Activated CD4-positive, alpha-beta T cell treated with anti-CD3 and anti-CD28 coated beads, Interleukin-2, amount 10 ng/mL, durations not matched to agents 24 days and 14 days (primary cell): ENCODE measurements around the gene DCAF6. TPM values are rescaled to one million over a fixed set of nuclear protein-coding genes. Genes with fewer than 3 reads are reported as not detected.

Source experiments
- DNase-seq: peaks from one replicate; pipeline ENCODE4 v3.0.0; 2022
- H3K27ac Mint-ChIP-seq: one replicate; pipeline ENCODE4 v1.8.0; 2022; ENCODE audit warnings: mild to moderate bottlenecking, mixed read lengths
- H3K27me3 Mint-ChIP-seq: one replicate; pipeline ENCODE4 v1.8.0; 2022; ENCODE audit warnings: mixed read lengths
- H3K36me3 Mint-ChIP-seq: one replicate; pipeline ENCODE4 v1.8.0; 2022; ENCODE audit warnings: low read depth, mild to moderate bottlenecking, mixed read lengths
- H3K4me1 Mint-ChIP-seq: one replicate; pipeline ENCODE4 v1.8.0; 2021; ENCODE audit warnings: mixed read lengths
- H3K4me3 Mint-ChIP-seq: one replicate; pipeline ENCODE4 v1.8.0; 2022; ENCODE audit warnings: mild to moderate bottlenecking, moderate library complexity, mixed read lengths
- H3K9me3 Mint-ChIP-seq: one replicate; pipeline ENCODE4 v1.8.0; 2021; ENCODE audit warnings: mixed read lengths
- intact Hi-C: fragments of 100-400 bp; cut with micrococcal nuclease; formaldehyde crosslinking; loops from one replicate; pipeline ENCODE4 v1.15.1; 2023
- total RNA-seq: library from RNA; stranded (reverse); gene quantifications from 2 replicates; pipeline ENCODE4 v1.2.3, GENCODE V29; 2022

Gene DCAF6
- total RNA-seq, 1 donor from 2014 or later, result 24.1 TPM

GRCh38 chr1:167995038-167995437 is 58.6 kb downstream of the DCAF6 start:
- Mint-ChIP-seq H3K36me3 (peaks cover 21% of the 10 kb centered on the region), H3K4me1 (no peaks in the 10 kb centered on the region), H3K27ac (no peak overlapping the region), H3K9me3 (no peaks in the 10 kb centered on the region), H3K4me3 (no peak overlapping the region), H3K27me3 (no peaks in the 10 kb centered on the region)
- no peak for DNase-seq
- intact Hi-C loops, result no loop called here

GRCh38 chr1:167996266-167996665 is 59.8 kb downstream of the DCAF6 start:
- no peaks in the 10 kb centered on the region for H3K9me3 Mint-ChIP-seq
- peaks cover 24% of the 10 kb centered on the region for H3K36me3 Mint-ChIP-seq
- DNase-seq, result no peak
- H3K4me1 Mint-ChIP-seq, result peaks cover 2% of the 10 kb centered on the region
- intact Hi-C loops, result no loop called here
- H3K27me3 Mint-ChIP-seq, result no peaks in the 10 kb centered on the region
- H3K4me3 Mint-ChIP-seq, result no peak overlapping the region
- H3K27ac Mint-ChIP-seq, result no peak overlapping the region

- DNase-seq, result no peak
- H3K27me3 Mint-ChIP-seq, result no peaks in the 10 kb centered on the region
- intact Hi-C loops, result no loop called here
- H3K27ac Mint-ChIP-seq, result no peak overlapping the region
- no peak overlapping the region for H3K4me3 Mint-ChIP-seq
- H3K9me3 Mint-ChIP-seq, result no peaks in the 10 kb centered on the region
- H3K4me1 Mint-ChIP-seq, result peaks cover 2% of the 10 kb centered on the region
- peaks cover 24% of the 10 kb centered on the region for H3K36me3 Mint-ChIP-seq
Measured at GRCh38 chr1:167997037-167997575, 60.6 kb downstream of the DCAF6 start.

GRCh38 chr1:167999877-168000276 is 63.4 kb downstream of the DCAF6 start:
- H3K27me3 Mint-ChIP-seq, result no peaks in the 10 kb centered on the region
- H3K4me3 Mint-ChIP-seq, result no peak overlapping the region
- peaks cover 2% of the 10 kb centered on the region for H3K4me1 Mint-ChIP-seq
- no peak for DNase-seq
- H3K36me3 Mint-ChIP-seq, result peaks cover 28% of the 10 kb centered on the region
- H3K9me3 Mint-ChIP-seq, result no peaks in the 10 kb centered on the region
- no peak overlapping the region for H3K27ac Mint-ChIP-seq
- intact Hi-C loops, result no loop called here

GRCh38 chr1:168000656-168001055 is 64.2 kb downstream of the DCAF6 start:
- DNase-seq, result no peak
- Mint-ChIP-seq H3K36me3 (peaks cover 25% of the 10 kb centered on the region), H3K27ac (no peak overlapping the region), H3K27me3 (no peaks in the 10 kb centered on the region), H3K4me1 (peaks cover 2% of the 10 kb centered on the region), H3K9me3 (no peaks in the 10 kb centered on the region), H3K4me3 (no peak overlapping the region)
- intact Hi-C loops, result no loop called here

GRCh38 chr1:168001213-168001612 is 64.7 kb downstream of the DCAF6 start:
- DNase-seq, result no peak
- no peaks in the 10 kb centered on the region for H3K27me3 Mint-ChIP-seq
- no peak overlapping the region for H3K27ac Mint-ChIP-seq
- peaks cover 25% of the 10 kb centered on the region for H3K36me3 Mint-ChIP-seq
- no peak overlapping the region for H3K4me3 Mint-ChIP-seq
- intact Hi-C loops, result no loop called here
- H3K9me3 Mint-ChIP-seq, result no peaks in the 10 kb centered on the region
- peaks cover 2% of the 10 kb centered on the region for H3K4me1 Mint-ChIP-seq

GRCh38 chr1:168004531-168004930 is 68.0 kb downstream of the DCAF6 start:
- intact Hi-C loops, result no loop called here
- peaks cover 43% of the 10 kb centered on the region for H3K36me3 Mint-ChIP-seq

GRCh38 chr1:168005529-168005928 is 69.0 kb downstream of the DCAF6 start:
- no peak overlapping the region for H3K4me3 Mint-ChIP-seq
- peaks cover 4% of the 10 kb centered on the region for H3K4me1 Mint-ChIP-seq
- H3K9me3 Mint-ChIP-seq, result no peaks in the 10 kb centered on the region
- H3K27me3 Mint-ChIP-seq, result no peaks in the 10 kb centered on the region
- intact Hi-C loops, result no loop called here
- H3K36me3 Mint-ChIP-seq, result peaks cover 39% of the 10 kb centered on the region
- no peak for DNase-seq
- H3K27ac Mint-ChIP-seq, result no peak overlapping the region

More at GRCh38 chr1:168004531-168004930, 68.0 kb downstream of the DCAF6 start:
- DNase-seq, result no peak
- H3K4me3 Mint-ChIP-seq, result no peak overlapping the region
- H3K27me3 Mint-ChIP-seq, result no peaks in the 10 kb centered on the region
- no peak overlapping the region for H3K27ac Mint-ChIP-seq
- peaks cover 5% of the 10 kb centered on the region for H3K4me1 Mint-ChIP-seq
- no peaks in the 10 kb centered on the region for H3K9me3 Mint-ChIP-seq

GRCh38 chr1:168007691-168008090 is 71.2 kb downstream of the DCAF6 start:
- no peaks in the 10 kb centered on the region for H3K9me3 Mint-ChIP-seq
- H3K4me3 Mint-ChIP-seq, result no peak overlapping the region
- intact Hi-C loops, result no loop called here
- H3K36me3 Mint-ChIP-seq, result peaks cover 36% of the 10 kb centered on the region
- H3K4me1 Mint-ChIP-seq, result peaks cover 2% of the 10 kb centered on the region
- DNase-seq, result no peak
- H3K27ac Mint-ChIP-seq, result no peak overlapping the region
- no peaks in the 10 kb centered on the region for H3K27me3 Mint-ChIP-seq

GRCh38 chr1:168008595-168008994 is 72.1 kb downstream of the DCAF6 start:
- H3K27ac Mint-ChIP-seq, result no peak overlapping the region
- peaks cover 2% of the 10 kb centered on the region for H3K4me1 Mint-ChIP-seq
- H3K4me3 Mint-ChIP-seq, result no peak overlapping the region
- intact Hi-C loops, result no loop called here
- no peak for DNase-seq
- H3K36me3 Mint-ChIP-seq, result peaks cover 31% of the 10 kb centered on the region
- no peaks in the 10 kb centered on the region for H3K9me3 Mint-ChIP-seq
- no peaks in the 10 kb centered on the region for H3K27me3 Mint-ChIP-seq

GRCh38 chr1:168009322-168009721 is 72.8 kb downstream of the DCAF6 start:
- H3K4me1 Mint-ChIP-seq, result peaks cover 2% of the 10 kb centered on the region
- no peaks in the 10 kb centered on the region for H3K27me3 Mint-ChIP-seq
- DNase-seq, result no peak
- no peak overlapping the region for H3K4me3 Mint-ChIP-seq
- no peaks in the 10 kb centered on the region for H3K9me3 Mint-ChIP-seq
- no peak overlapping the region for H3K27ac Mint-ChIP-seq
- intact Hi-C loops, result no loop called here
- peaks cover 34% of the 10 kb centered on the region for H3K36me3 Mint-ChIP-seq

- Mint-ChIP-seq H3K27ac (no peak overlapping the region), H3K9me3 (no peaks in the 10 kb centered on the region), H3K4me1 (no peaks in the 10 kb centered on the region), H3K27me3 (no peaks in the 10 kb centered on the region), H3K36me3 (peaks cover 24% of the 10 kb centered on the region), H3K4me3 (no peak overlapping the region)
- no peak for DNase-seq
- intact Hi-C loops, result no loop called here
Measured at GRCh38 chr1:168019407-168019806, 82.9 kb downstream of the DCAF6 start.

- Mint-ChIP-seq H3K27ac (no peak overlapping the region), H3K4me1 (no peaks in the 10 kb centered on the region), H3K36me3 (peaks cover 5% of the 10 kb centered on the region), H3K4me3 (no peak overlapping the region), H3K27me3 (no peaks in the 10 kb centered on the region), H3K9me3 (no peaks in the 10 kb centered on the region)
- intact Hi-C loops, result no loop called here
- DNase-seq, result no peak
Measured at GRCh38 chr1:168031198-168031597, 94.7 kb downstream of the DCAF6 start.

- Mint-ChIP-seq H3K9me3 (no peaks in the 10 kb centered on the region), H3K27me3 (no peaks in the 10 kb centered on the region), H3K4me3 (no peak overlapping the region), H3K27ac (no peak overlapping the region), H3K36me3 (peaks cover 5% of the 10 kb centered on the region), H3K4me1 (no peaks in the 10 kb centered on the region)
- intact Hi-C loops, result no loop called here
- DNase-seq, result no peak
Measured at GRCh38 chr1:168031627-168032026, 95.1 kb downstream of the DCAF6 start.

GRCh38 chr1:168032029-168032428 is 95.5 kb downstream of the DCAF6 start:
- H3K27me3 Mint-ChIP-seq, result no peaks in the 10 kb centered on the region
- no peak overlapping the region for H3K27ac Mint-ChIP-seq
- H3K4me3 Mint-ChIP-seq, result no peak overlapping the region
- peaks cover 5% of the 10 kb centered on the region for H3K36me3 Mint-ChIP-seq
- H3K9me3 Mint-ChIP-seq, result no peaks in the 10 kb centered on the region
- no peaks in the 10 kb centered on the region for H3K4me1 Mint-ChIP-seq
- intact Hi-C loops, result no loop called here
- no peak for DNase-seq
